ENCODE data around the gene FBXO42.

- TF ChIP-seq POLR2A (IDR thresholded peaks at IDR 0.05; ENCODE audit: low read depth), result no peak
- no peak for TF ChIP-seq CTCF (IDR thresholded peaks at IDR 0.05)
- TF ChIP-seq POLR2AphosphoS5 (IDR thresholded peaks at IDR 0.05), result no peak
Observed at GRCh38 chr1:16244650-16245285, 107.5 kb downstream of the FBXO42 start.

All from esophagus muscularis mucosa (tissue), 3 donors.